Parathyroid adenoma (tissue), 2 donors: ENCODE measurements around the gene IFIT1.
A peak's percentile ranks its signal among the peaks of the same experiment; 100 is the strongest.
"Not testable (repeated sequence)": the region's sequence is repeated elsewhere in the genome, so short reads cannot be mapped to it uniquely, and the experiment has no call there.

ENCODE experiments used
- H2AFZ ChIP-seq: fragments of 300-600 bp; sonication (generic); one replicate; pipeline ENCODE4 v1.7.0; 2017; ENCODE audit warnings: antibody characterized with exemption, mild to moderate bottlenecking
- H3K27ac ChIP-seq: fragments of 300-600 bp; sonication (generic); one replicate; pipeline ENCODE4 v1.7.0; 2017
- H3K27me3 ChIP-seq: fragments of 300-600 bp; sonication (generic); one replicate; pipeline ENCODE4 v1.7.0; 2017; ENCODE audit warnings: low read length; ENCODE audit not compliant: control insufficient read depth, insufficient read depth
- H3K36me3 ChIP-seq: fragments of 300-600 bp; sonication (generic); one replicate; pipeline ENCODE4 v1.7.0; 2017; ENCODE audit warnings: low read length; ENCODE audit not compliant: control insufficient read depth, insufficient read depth
- H3K4me1 ChIP-seq: fragments of 300-600 bp; sonication (generic); one replicate; pipeline ENCODE4 v1.7.0; 2017; ENCODE audit warnings: control low read depth
- H3K4me2 ChIP-seq: fragments of 300-600 bp; sonication (generic); one replicate; pipeline ENCODE4 v1.7.0; 2017; ENCODE audit warnings: low read length
- H3K4me3 ChIP-seq: fragments of 300-600 bp; sonication (generic); one replicate; pipeline ENCODE4 v1.7.0; 2017; ENCODE audit warnings: low read depth, low read length
- H3K79me2 ChIP-seq: fragments of 300-600 bp; sonication (generic); one replicate; pipeline ENCODE4 v1.7.0; 2017; ENCODE audit warnings: control low read depth
- H3K9ac ChIP-seq: fragments of 300-600 bp; sonication (generic); one replicate; pipeline ENCODE4 v1.7.0; 2017; ENCODE audit warnings: mild to moderate bottlenecking
- H3K9me3 ChIP-seq: fragments of 300-600 bp; sonication (generic); one replicate; pipeline ENCODE4 v1.7.0; 2017; ENCODE audit warnings: low read length; ENCODE audit not compliant: control insufficient read depth
- TF ChIP-seq, protein P1 (sequence below): fragments of 300-600 bp; sonication (generic); IDR thresholded peaks from one replicate; pipeline ENCODE4 v1.7.0; 2017; ENCODE audit warnings: antibody characterized with exemption, mild to moderate bottlenecking
- donor health status: primary hyperparathyroidism.

The IFIT1 gene

GRCh38 chr10:89346405-89347254, 45.8 kb upstream of the IFIT1 start:
- no peaks in the 10 kb centered on the region for H3K9me3 ChIP-seq
- no peak overlapping the region for H3K9ac ChIP-seq
- H2AFZ ChIP-seq = peak overlapping the region; percentile 11
- H3K27ac ChIP-seq = no peak overlapping the region
- H3K4me2 ChIP-seq = no peak overlapping the region
- TF ChIP-seq, protein P1, sequence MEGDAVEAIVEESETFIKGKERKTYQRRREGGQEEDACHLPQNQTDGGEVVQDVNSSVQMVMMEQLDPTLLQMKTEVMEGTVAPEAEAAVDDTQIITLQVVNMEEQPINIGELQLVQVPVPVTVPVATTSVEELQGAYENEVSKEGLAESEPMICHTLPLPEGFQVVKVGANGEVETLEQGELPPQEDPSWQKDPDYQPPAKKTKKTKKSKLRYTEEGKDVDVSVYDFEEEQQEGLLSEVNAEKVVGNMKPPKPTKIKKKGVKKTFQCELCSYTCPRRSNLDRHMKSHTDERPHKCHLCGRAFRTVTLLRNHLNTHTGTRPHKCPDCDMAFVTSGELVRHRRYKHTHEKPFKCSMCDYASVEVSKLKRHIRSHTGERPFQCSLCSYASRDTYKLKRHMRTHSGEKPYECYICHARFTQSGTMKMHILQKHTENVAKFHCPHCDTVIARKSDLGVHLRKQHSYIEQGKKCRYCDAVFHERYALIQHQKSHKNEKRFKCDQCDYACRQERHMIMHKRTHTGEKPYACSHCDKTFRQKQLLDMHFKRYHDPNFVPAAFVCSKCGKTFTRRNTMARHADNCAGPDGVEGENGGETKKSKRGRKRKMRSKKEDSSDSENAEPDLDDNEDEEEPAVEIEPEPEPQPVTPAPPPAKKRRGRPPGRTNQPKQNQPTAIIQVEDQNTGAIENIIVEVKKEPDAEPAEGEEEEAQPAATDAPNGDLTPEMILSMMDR = no peak
- no peaks in the 10 kb centered on the region for H3K79me2 ChIP-seq
- no peaks in the 10 kb centered on the region for H3K27me3 ChIP-seq
- H3K4me3 ChIP-seq = no peak overlapping the region
- no peaks in the 10 kb centered on the region for H3K36me3 ChIP-seq
- H3K4me1 ChIP-seq = peaks cover 5% of the 10 kb centered on the region

DNA sequence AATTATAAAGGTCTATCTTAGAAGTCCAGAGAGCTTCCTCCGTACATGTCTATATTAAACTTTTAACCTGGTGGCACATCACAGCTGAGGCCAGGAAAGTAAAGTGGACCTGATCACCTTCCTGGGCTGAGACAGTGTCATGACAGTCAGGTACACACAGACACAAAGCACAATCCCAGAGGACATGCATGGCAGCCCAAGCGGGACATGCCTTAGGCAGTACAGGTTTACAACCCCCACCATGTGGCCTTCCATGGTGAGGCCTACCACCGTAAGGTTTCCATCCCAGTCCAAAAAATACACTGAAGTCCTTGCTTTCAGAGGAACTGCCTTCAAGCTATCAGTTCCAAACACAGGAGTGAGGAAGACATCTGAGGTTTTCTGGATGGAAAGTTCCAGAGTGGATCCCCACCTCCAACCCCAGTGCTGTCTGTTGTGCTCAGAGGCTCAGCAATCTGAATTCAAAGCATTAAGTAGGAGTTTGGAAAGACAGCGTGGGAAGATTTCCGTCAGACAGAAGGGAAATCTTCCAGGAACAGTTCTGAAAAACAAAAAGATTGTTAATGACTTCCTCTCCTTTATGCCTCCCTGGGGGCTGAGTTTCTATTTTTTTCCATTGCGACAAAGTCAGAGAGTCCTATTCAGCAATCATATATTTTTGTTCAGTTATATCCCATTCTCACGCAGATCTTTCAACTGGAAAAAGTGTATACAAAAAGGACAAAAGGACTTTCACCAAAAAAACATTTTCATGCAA, 44.5 kb upstream of the IFIT1 start:
- no peak overlapping the region for H3K9ac ChIP-seq
- no peaks in the 10 kb centered on the region for H3K27me3 ChIP-seq
- no peak overlapping the region for H3K4me3 ChIP-seq
- H3K27ac ChIP-seq = peak overlapping the region; percentile 25
- TF ChIP-seq, protein P1 = no peak
- H3K36me3 ChIP-seq = no peaks in the 10 kb centered on the region
- H3K79me2 ChIP-seq = no peaks in the 10 kb centered on the region
- peaks cover 5% of the 10 kb centered on the region for H3K4me1 ChIP-seq
- H2AFZ ChIP-seq = no peak overlapping the region
- no peaks in the 10 kb centered on the region for H3K9me3 ChIP-seq
- no peak overlapping the region for H3K4me2 ChIP-seq

- H3K9me3 ChIP-seq = no peaks in the 10 kb centered on the region
- no peak overlapping the region for H3K4me3 ChIP-seq
- H3K9ac ChIP-seq = no peak overlapping the region
- no peak overlapping the region for H3K27ac ChIP-seq
- H2AFZ ChIP-seq = no peak overlapping the region
- no peaks in the 10 kb centered on the region for H3K27me3 ChIP-seq
- H3K36me3 ChIP-seq = no peaks in the 10 kb centered on the region
- TF ChIP-seq, protein P1 = no peak
- H3K79me2 ChIP-seq = no peaks in the 10 kb centered on the region
- no peak overlapping the region for H3K4me2 ChIP-seq
- H3K4me1 ChIP-seq = peaks cover 5% of the 10 kb centered on the region
These were observed 43.9 kb upstream of the IFIT1 start for GRCh38 chr10:89348481-89348880.

DNA sequence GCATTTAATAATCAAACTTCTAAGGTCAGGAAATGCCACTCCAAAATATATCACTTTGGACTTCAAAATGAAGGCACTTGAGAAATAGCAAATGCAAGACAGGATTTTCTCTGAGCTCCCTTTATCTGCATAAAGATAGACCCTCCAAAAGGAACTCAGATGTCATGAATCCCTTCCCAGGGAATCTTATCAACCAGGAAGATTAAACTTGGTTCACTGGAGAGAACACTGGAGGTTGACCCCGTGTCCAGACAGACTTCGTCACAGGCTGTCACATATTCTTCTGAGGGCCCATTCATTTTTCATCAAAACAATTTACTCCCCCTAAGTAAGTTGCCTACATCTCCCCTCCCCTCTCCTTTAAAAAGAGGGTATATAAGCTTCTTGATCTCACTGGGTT, 43.4 kb upstream of the IFIT1 start:
- H3K36me3 ChIP-seq = no peaks in the 10 kb centered on the region
- H3K27me3 ChIP-seq = no peaks in the 10 kb centered on the region
- H3K9me3 ChIP-seq = no peaks in the 10 kb centered on the region
- TF ChIP-seq, protein P1 = no peak
- no peaks in the 10 kb centered on the region for H3K79me2 ChIP-seq
- H3K27ac ChIP-seq = no peak overlapping the region
- H3K4me2 ChIP-seq = no peak overlapping the region
- peaks cover 5% of the 10 kb centered on the region for H3K4me1 ChIP-seq
- H3K4me3 ChIP-seq = no peak overlapping the region
- no peak overlapping the region for H2AFZ ChIP-seq
- H3K9ac ChIP-seq = no peak overlapping the region

DNA sequence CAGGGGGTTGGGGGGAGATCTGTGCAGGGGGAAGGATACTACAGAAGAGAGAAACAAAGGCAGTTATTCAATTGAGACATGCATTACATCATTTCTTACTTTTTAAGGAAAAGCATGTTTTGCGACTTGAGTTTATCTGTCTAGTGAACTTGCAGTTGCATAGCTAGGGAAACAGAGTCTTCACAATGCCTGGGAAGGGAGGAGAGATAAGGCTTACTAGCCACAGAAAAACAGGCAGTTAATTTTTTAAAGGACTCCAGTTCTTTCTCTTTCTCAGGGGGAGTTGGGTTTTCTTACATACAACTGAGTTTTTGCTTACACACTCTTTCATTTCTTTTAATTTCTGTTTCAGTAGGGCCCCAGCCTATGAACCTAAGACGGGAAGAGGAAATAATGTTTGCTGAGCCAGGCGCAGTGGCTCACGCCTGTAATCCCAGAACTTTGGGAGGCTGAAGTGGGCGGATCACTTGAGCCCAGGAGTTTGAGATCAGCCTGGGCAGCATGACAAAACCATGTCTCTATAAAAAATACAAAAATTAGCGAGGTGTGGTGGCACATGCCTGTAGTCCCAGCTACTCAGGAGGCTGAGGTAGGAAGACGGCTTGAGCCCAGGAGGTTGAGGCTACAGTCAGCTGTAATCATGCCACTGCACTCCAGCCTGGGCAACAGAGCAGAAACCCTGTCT, 41.6 kb upstream of the IFIT1 start:
- H3K27me3 ChIP-seq, H3K9me3 ChIP-seq, H3K4me1 ChIP-seq, H3K79me2 ChIP-seq, H3K4me3 ChIP-seq, H2AFZ ChIP-seq, H3K36me3 ChIP-seq, H3K9ac ChIP-seq, H3K4me2 ChIP-seq: not testable (repeated sequence)
- H3K27ac ChIP-seq = peak overlapping the region; percentile 21
